NCI-H82 (cell line): ENCODE measurements around the gene IL1RAP.

Experiments
- DNase-seq: peaks from one replicate; lab custom pipeline; 2025; lab: John Stamatoyannopoulos, UW

IL1RAP gene

DNA sequence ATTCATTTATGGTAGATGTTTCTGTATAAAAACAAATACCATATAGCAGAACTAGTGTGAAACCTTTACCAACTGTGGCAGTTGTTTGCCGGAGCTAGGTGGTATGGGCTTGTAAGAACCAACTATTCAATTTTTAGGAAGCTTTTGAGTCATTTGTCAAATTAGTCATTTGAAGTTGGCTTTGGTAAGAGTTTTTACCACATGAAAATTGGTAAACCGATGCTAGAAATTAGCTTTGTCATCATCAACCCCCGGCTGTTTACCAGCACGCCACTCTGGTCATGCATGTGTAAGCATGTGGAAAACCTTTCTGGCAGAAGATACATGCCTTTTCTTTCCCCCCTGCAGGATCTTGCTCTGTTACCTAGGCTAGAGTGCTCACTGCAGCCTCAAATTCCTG is 63.3 kb downstream of the IL1RAP start:
- no peak for DNase-seq

DNA sequence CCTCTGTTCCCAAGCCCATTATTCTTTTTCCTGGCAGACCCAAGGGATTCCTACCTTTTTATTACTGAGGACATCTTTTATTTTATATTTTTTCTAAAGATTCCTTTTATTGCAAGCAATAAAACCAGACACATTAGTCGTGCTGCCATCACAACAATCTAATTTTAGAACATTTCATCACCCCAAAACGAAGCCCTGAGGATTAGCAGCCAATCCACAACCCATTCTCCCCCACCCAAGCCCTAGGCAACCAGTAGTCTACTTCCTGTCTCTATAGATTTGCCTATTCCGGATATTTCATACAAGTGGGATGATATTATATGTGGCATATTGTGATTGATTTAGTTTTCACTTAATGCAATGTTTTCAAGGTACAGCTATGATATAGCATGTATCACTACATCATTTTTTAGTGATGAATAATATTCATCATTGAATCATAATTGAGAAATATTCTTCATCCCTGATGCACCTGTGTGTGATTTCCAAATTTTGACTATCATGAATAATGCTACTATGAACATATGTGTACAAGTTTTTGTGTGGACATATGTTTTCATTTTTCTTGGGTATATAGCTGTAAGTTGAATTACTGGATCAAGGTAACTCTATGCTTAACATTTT is 65.7 kb downstream of the IL1RAP start:
- DNase-seq: no peak

DNA sequence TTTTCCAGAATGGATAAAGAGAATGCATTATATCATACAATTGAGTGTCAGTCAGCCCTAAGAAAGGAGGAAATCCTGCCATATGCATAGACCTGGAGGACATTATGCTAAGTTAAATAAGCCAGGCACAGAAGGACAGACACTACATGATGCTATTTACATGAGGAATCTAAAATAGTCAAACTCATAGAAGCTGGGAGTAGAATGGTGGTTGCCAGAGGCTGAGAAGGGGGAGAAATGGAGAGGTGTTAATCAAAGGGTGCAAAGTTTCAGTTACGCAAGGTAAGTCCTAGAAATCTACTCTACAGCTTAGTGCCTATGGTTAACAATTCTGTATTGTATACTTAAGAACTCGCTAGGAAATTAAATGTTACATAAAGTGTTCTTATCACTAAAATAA is 66.5 kb downstream of the IL1RAP start:
- no peak for DNase-seq

GRCh38 chr3:190581041-190581541 is 67.2 kb downstream of the IL1RAP start:
- DNase-seq: peak; percentile 78

DNA sequence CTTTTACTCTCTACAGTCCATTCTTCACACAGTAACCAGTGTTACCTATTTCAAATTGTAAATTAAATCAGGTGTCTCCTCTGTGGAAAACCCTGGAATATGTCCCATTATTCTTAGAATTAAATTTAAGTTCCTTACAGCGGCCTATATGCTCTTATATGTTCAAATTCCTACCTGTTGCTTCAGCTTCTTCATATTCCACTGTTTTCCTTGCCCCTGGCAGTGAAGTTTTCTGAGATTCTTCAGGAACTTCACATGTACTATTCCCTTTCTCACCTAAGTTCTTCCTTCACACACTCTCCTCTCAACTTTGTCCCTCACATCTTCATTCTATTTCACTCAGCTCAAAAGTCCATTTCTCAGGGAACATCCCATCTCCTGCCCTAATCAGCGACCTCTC is 68.8 kb downstream of the IL1RAP start:
- DNase-seq: no peak

DNA sequence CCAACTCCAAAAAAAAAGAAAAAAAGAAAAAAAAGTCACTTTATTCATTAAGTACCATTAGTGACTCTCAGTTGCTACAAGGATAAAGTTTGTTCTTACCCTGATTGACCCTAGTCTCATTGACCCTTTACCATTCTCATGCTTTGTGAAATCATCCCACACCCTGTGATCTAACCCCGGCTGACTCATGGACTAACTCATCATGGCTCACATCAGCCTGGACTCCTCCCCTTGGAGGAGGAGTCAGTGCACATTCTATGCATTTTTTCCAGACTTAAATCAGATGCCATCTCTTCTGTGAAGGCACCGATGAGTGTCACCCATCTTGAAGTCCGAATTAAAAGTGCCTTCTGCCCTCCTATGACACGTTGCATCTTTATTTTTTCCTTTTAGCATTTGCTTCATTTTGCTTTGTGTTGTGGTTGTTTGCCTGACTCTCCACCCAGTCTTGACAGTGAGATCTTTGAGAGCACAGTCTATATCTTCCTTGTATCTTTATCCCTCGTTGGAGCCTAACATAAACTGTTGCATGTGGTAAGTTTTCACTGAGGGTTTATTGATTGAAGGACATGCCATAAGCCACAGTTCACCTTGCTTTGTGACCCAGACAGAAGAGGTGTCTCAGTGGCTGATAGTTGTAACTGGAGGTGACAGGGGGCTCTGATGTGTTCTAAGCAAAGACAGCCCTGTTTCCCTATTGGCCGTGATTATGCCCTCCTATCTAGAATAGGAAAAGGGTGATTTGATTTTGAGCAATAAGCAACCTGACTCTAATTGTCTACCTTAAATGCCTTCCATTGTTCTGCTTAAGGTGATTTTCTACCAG is 72.1 kb downstream of the IL1RAP start:
- no peak for DNase-seq

- peak; percentile 19 for DNase-seq
These were observed 72.7 kb downstream of the IL1RAP start for GRCh38 chr3:190586631-190587011.

- no peak for DNase-seq
These were observed 74.7 kb downstream of the IL1RAP start for GRCh38 chr3:190588570-190588969.

- DNase-seq: no peak
These were observed 75.4 kb downstream of the IL1RAP start for GRCh38 chr3:190589326-190589725.

DNA sequence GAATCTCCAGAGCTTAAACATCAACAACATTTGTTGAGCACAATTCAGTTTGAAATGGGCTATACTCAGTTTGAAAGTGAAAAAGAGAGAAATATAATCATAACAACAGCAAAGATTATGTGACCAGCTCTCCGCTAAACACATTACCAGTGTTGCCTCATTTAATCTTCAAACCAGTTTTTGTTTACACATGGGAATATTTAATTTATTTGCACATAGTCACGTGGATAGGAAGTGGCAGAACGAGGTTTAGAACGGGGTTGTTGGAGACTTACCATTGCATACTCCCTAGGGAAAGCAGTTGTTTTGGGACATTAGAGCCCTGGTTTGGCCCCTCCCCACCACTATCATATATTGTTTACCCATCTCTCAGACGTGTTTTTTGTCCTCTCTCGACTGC is 77.2 kb downstream of the IL1RAP start:
- no peak for DNase-seq

- no peak for DNase-seq
These were observed 79.2 kb downstream of the IL1RAP start for GRCh38 chr3:190593075-190593474.

DNA sequence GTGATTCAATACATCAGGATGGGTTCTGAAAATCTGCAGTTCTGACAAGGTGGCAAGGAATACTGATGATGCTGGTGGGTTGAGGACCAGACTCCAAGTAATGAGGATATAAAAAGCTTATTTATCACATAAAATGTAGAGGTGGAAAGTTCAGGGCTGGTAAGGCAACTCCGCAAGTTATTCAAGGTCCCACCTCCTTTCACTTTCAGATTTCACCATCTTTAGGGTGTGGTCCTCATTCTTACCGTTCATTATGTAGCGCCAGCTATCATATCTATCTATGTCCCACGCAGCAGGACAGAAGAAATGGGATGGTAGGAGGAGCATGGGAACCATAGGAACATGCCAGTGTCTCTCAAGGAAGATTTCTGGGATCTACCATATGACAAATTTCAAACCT is 80.3 kb downstream of the IL1RAP start:
- DNase-seq: no peak

- DNase-seq: no peak
These were observed 81.4 kb downstream of the IL1RAP start for GRCh38 chr3:190595179-190595795.

DNA sequence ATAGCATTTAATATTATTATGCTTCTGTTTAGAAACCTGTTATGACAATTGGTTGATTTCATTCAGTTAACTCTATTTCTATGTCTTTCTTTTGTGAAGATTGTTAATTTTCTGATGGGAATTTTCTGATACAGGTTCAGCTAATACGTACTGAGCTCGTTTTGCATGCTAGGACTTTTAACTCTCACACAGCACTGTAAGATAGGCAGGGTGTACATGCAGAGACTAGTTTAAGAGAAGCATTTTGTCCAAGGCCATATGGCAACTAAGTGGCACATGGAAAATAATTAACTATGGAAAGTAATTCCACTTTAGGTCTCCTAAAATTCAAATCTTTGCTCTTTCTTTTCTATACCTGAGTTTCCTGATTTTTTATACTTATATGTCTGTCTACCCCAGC is 81.9 kb downstream of the IL1RAP start:
- no peak for DNase-seq

GRCh38 chr3:190596349-190597285 is 82.7 kb downstream of the IL1RAP start:
- no peak for DNase-seq

DNA sequence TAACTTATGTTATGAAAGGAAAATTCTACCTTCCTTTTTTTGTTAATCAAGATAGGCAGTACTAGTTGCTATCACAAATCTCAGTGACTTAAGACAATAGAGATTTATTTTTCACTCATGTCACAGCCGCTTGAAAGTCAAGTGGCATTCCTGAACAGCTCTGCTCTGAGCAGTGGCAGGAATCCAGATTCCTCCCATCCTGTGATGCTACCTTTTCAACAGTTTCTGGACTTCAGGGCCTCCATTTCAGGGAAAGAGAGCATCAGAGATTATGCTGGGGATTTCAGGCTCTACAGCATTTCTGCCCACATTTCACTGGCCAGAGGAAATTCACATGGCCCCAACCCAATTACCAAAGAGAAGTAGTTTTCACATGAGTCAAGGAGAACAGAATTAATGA is 83.4 kb downstream of the IL1RAP start:
- no peak for DNase-seq

- DNase-seq: no peak
These were observed 87.7 kb downstream of the IL1RAP start for GRCh38 chr3:190601622-190602021.

DNA sequence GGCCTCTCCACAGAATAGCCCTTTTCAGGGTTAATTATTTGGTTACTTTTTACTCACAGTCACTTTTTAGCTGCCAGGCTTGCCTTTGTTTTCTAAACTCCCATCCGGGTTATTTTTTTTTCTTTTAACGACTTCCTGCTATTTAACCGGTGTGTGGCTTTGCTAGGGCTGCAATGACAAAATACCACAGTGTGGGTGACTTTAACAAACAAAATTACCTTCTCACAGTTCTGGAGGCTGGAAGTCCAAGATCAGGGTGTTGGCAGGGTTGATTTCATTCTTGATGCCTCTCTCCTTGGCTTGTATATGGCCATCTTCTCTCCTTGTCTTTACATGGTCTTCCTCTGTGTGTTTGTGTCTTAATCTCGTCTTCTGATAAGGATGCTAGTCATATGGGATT is 91.5 kb downstream of the IL1RAP start:
- DNase-seq: no peak

- no peak for DNase-seq
These were observed 92.7 kb downstream of the IL1RAP start for GRCh38 chr3:190606596-190606995.

DNA sequence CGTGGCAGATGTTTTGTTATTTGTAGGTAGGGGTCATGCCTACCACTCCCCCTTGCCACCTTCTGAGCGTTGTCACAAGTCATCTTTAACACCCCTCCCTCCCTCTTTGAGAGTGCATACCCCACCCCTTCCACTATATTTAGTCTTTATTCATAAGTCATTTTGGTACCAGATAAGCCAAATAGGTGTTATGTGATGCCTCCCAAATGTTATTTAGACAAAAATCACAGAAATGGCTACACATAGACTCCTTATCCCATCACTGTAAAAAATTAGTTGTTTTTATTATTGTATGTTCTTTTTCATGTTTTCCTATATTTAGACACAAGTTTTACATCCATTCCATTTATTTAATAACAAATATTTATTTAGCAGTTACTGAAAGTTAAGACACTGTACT is 93.1 kb downstream of the IL1RAP start:
- no peak for DNase-seq

DNA sequence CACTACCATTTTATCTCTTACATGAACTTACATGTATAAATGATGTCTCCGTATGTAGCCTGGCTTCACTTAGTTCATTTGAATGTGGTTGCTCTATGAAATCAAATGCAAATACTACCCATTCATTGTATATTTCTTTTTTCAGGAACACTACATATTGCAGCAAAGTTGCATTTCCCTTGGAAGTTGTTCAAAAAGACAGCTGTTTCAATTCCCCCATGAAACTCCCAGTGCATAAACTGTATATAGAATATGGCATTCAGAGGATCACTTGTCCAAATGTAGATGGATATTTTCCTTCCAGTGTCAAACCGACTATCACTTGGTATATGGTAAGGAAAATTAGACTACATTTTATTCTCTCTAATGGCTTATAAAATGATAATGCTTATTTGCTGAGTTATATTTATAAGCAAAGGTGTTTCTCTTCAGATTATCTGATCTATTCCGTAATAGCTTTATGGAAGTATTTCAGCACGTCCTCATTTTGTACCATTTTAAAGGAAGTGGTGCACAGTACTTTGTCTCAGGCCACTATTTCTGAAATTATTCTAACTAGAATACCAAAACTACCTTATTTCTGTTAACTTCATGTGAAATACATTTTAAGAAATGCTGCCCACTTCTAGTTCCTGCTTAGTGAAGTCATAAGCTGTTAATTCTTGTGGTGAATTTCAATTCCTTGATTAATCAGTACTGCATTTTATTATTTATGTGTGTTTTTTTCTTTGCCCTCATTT is 95.1 kb downstream of the IL1RAP start:
- DNase-seq: no peak
